ENCODE results near the gene ADGRB3.
"Not testable (repeated sequence)": the region's sequence is repeated elsewhere in the genome, so short reads cannot be mapped to it uniquely, and the experiment has no call there.

Gene ADGRB3

DNA sequence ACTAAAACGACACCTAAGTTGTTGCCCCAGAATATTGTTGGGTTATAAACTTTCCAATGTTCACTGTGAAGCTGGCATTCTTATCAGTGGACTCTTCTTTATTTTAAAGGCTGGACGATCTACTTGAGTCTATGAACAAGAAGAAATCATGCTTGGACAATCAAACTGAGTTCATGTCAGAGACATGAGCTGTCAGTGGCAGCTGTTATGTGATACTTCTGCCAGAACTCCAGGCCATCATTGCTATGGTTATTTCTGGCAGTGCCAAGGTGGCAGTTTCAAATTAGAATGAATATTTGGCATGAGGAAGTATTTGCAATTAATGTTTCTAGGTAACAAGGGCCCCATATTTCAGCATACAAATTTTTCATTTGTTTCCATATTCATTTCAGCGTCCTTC lies 744.4 kb downstream of the ADGRB3 start:
- no peak for DNase-seq

DNA sequence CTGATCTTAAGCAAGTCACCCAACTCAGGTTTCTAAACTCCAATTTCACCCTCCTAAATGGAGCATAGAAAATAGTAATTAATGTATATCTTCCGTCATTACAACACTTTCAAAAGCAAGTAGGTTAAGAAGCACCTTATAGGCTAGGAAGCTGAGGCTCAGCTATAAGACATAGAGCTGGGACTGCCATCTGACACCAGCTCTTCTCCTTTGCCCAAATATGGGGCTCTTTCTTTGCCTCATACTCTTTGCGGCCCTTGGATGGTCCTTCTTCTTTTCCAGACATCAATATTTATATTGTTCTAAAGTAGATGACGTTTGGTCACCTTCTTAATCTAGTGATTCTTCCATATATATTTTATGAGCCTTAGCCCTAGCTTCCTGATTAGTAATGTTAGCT lies 748.5 kb downstream of the ADGRB3 start:
- DNase-seq = no peak

DNA sequence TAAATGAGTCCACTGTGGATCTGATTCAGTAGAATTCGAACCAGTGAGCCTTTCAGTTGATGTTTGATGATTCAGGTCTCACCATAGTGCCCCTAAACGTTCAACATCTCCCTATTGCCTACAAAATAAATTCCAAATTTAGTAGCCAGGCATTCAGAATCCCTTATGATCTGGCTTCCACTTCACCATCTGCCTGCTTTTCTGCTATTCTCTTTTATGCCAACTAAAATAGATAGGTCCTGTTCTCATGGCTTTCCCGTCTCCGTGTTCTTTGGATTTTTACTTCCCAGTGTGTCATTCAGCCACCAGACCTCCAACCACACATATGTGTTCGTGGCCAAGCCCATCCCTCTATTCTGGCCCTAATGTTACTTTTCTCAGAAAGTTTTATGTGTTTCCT lies 751.3 kb downstream of the ADGRB3 start:
- no peak for DNase-seq

DNA sequence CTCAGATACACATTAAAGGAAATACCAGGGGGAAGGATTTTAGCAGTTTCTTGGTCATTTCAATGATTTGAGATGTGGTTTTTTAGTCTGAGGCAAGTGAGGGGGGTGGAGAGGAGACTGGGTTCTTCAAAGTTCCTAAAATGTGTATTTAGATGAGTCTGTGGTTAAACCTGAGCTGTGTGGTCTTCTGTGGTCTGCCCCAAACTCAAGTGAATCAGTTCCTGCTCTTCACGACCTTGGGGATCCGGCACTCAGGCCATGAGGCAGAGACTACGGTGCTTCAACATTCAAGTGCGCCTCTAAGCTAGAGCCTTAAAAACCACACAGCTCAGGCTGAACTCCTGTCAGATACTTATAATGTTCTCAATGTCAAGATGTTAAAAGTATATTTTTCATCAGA lies 755.0 kb downstream of the ADGRB3 start:
- DNase-seq = no peak

DNA sequence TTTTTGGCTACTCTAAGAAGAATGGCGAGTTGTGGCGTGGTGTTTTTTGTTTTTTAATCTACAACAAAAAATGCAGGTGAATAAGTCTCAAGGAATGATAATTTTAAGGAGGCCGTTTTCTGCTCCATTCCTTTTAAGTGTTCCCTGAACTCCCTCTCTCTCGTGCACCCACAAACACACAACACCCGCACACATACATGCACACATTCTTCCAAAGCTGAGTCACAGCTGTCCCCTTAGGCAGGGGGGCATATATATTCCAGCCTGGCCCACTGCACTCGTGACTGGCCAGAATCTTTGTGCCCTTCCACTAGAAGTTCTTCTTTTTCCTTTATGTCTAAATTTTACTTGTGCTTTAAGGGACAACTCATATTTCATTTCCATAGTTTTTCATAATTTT lies 756.0 kb downstream of the ADGRB3 start:
- DNase-seq = no peak

DNA sequence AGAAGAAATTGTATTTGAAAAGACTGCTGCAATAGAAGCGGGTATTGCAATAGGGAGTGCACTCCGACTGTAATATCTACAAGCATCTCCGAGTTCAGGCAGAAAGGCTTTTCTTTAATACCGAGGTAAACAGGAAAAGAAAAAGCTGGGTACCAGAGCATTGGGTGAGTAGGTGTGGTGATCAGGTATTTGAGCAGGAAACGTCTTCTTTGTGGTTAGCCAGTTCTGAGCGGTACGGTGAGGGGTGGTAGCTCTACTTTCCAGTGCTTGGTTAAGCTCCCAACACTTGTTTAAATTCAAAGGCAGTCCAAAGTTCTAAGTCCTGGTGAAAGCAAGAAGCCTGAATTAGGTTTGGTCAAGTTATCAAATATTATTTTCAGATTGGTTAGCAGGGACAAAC lies 757.7 kb downstream of the ADGRB3 start:
- DNase-seq = no peak

DNA sequence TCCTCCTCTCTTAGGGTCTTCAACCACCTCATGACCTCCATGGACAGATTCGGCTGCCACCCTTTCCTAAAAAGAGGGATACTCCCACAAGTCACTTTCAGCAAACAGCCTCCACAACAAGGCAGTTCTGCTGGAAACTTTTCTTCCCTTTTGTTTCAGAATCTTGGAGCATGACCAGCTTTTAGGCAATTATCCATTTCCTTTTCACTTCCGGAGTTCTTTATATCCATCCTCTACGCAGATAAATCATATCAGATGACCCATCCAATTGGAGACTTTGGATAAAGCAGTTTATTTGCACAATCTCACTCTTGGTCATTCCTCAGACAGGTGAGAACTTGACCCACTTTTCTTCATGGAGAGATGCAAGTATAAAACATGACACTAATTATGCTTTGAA lies 763.2 kb downstream of the ADGRB3 start:
- DNase-seq = no peak

DNA sequence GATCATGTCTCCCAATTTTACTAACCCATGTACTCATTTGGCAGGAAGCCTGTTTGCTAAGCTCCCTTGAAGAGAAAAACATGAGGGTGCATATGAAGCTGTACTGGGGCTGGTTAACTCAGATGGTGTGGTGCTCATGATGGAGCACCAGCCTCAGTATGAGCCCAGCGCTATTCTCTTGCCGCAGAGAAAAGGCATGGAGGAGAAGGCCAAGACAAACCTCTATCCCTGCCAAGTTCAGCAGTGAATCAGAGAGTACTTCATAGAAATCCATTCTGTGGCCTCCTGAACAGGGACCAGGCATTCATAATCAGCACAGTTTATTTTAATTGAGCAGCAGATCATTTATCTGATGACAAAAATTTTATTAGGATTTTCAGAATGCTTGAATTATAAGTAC lies 763.6 kb downstream of the ADGRB3 start:
- no peak for DNase-seq

DNA sequence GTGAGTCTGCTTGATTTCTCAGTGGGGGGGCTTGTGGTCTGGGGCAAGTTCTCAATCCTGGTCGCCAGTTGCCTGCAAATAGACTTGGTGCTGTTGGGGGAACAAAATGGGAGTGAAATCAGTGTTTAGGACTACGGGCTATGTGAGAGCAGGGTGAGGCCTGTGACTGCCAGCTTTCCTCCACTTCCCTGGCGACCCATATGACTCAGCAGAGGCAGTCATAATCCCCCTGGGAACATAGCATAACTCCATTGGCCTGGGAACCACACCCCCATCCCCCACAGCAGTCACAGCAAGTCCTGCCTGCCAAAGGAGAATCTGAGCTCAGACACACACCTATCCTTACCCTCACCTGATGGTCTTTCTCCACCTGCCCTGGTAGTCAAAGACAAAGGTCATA lies 773.8 kb downstream of the ADGRB3 start:
- no peak for DNase-seq

DNA sequence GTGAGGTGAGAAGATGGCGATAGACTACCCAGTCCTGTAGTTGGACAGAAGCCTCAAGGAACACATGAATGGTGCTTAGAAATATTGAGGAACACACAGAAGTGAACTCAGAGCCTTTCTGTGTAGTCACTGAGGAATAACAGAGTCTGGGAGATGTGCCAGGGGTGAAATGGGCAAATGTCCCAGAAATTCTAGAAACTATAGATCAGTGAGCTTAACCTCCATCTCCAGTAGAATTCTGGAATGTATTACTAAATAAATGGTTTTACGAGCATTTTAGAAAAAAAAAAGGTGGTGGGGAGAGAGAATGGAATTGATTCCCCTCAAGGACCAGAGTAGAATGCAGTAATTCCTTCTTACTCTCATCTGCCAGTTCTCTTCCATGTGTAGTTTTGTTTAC lies 781.7 kb downstream of the ADGRB3 start:
- DNase-seq = no peak

DNA sequence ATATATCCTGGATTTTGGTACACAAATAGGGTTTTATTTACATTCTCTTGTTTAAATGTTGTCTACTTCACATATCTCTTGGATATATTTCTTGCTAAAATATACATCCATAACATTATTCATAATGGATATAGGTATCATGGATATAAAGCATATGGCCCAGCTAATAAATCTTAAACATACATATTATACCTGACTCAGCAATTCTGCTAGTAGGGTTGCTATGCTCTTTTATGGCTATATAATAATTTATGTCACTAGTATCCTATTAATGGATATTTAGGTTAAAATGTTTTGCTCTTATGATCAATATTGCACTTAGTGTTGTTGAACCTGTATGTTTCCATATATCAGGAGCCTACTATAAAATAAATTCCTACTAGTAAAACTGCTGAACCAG lies 786.2 kb downstream of the ADGRB3 start:
- DNase-seq = no peak

DNA sequence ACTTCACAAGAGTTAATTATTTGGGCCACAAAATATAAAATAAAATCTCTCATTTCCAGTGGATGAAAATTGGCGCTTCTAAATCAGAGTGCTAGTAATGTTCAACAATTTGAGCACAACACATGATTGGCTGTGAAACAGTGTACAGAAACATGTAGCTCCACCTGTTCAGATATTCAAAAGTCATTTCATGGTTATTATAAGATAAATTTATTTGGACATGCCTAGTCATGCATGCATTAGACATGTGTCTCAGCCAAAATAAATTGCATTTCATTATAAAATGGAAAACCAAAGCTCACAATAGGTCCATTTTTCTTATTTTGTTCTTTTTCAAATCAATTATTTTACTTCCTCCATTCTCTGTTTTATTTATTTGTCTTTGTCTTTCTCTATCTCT lies 786.9 kb downstream of the ADGRB3 start:
- no peak for DNase-seq

DNA sequence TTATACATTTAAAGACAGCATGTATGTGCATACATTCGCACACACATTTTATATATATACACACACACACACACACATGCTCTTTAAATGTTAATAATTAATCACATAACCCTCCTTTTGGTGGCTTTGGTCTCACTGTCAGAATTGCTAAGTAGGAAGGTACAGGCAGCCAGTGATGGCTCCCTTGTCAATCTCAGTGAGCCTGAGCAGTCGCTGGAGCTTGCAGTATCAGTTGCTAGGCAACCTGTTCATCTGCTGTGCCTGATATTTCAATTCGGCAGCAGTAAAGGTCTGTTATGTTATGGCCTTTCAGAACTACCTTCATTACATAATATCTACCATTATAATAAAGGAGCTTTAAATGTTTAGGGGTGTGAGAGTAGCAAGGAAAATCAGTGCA lies 787.4 kb downstream of the ADGRB3 start:
- DNase-seq = peak; percentile 58

DNA sequence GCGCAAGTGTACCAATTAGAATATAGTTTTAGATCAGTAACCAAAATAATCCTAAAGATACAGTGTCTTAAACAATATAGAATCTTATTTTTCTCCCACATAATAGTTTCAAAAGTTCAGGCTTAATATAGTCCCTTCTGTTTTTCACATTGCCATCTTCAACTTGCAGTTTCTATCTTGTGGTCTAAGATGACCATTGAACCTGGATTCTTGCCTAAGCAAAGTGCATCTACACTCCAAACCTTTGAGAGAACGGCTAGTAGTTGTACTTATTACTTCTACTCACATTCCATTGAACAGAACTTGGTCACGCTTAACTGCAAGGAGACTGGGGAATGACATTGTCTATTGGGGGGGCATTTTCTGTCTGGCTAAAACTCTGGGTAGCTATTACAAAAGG lies 788.7 kb downstream of the ADGRB3 start:
- no peak for DNase-seq

DNA sequence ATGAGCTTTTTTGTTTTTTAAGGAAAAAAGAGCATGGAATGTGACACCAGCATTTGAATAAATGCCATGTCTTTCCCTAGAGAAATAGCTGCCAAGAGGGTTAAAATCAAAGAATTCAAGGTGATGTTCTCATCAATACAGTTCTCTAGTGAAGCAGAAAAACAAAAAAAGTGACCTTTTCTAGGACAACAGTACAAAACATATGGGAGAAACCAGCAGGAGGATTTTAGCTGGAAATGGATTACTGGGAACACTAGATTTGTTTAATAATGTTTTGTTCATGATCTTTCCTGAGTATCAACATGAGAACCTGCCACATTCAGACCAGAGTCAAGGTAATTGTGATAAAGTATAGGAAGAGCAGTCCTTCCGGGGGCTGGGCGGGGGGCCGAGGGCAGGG lies 789.5 kb downstream of the ADGRB3 start:
- DNase-seq = no peak

DNA sequence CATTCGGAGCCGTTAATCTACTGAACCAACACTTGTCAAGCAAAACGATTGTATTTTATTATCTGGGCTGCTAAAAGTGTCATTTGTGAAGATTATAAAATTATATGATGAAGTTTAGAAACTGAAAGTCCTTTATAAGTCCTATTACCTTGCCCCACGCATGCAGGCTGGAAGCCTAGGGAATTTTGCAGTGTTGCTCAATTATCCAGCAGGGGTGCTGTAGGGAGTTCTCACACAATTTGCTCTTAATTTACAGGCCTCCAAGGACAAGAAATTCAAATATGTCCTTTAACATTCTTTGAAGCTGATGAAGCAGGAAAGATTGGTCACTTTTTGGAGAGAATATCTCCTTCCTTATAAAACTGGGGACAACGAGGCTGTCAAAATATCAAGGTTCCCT lies 792.8 kb downstream of the ADGRB3 start:
- DNase-seq = no peak

DNA sequence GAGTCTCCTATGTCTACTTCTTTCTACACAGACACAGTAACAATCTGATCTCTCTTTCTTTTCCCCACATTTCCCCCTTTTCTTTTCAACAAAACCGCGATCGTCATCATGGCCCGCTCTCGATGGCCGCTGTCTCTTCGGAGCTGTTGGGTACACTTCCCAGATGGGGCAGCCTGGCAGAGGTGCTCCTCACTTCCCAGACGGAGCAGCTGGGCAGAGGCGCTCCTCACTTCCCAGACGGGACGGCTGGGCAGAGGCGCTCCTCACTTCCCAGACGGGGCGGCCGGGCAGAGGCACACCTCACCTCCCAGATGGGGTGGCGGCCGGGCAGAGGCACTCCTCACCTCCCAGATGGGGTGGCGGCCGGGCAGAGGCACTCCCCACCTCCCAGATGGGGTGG lies 797.1 kb downstream of the ADGRB3 start:
- DNase-seq = not testable (repeated sequence)

DNA sequence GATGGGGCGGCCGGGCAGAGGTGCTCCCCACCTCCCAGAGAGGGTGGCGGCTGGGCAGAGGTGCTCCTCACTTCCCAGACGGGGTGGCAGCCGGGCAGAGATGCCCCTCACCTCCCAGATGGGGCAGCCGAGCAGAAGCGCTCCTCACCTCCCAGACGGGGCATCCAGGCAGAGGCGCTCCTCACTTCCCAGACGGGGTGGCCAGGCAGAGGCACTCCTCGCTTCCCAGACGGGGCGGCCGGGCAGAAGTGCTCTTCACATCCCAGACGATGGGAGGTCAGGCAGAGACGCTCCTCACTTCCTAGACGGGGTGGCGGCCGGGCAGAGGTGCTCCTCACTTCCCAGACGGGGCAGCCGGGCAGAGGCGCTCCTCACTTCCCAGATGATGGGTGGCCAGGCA lies 798.0 kb downstream of the ADGRB3 start:
- not testable (repeated sequence) for DNase-seq

DNA sequence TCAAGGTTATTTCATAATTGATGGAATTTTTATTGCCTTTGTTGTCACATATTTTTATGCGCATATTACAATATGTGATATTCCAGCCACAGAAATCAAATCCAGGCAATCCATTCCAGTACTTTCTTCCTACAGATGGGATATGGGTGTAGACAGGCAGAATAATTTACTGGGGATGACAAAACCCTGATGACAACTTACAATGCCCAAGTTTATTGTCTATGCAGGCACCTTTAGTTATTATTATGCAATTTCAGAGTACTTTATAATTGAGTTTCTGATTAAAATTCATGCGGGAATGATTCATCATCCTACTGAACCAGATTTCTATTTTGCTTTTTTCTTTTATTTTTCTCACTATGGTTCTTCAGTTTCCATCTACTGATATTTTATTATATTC lies 803.0 kb downstream of the ADGRB3 start:
- DNase-seq = no peak
